Measurements from ENCODE around the gene MAS1L.

MAS1L gene

DNA sequence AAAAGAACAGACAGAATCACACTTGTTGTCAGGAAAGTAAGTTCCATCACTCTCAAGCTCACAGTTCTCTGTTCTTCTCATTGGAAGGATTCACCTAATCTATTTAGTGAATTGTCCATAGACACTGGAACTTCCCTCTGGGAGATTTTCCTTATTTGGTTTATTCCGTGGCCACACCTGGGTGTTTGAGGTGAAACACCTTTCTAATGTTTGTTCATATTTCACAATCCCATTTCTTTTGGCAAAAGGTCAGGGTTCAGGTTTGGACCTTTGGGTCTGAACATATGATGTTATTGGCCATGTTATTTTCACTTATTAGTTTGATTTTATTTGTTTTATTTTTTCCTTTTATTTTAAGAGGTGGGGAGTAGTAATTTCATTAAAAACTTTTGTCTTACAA is 4.0 kb downstream of the MAS1L start:
- no peak overlapping the region for H3K27ac ChIP-seq
- TF ChIP-seq ZFX (IDR thresholded peaks at IDR 0.05; ENCODE audit: borderline replicate concordance), result no peak
- no peak for TF ChIP-seq CTCF (IDR thresholded peaks at IDR 0.05)

GRCh38 chr6:29483186-29483585 is 4.6 kb downstream of the MAS1L start:
- TF ChIP-seq ZFX (IDR thresholded peaks at IDR 0.05; ENCODE audit: borderline replicate concordance), result no peak
- no peak for TF ChIP-seq CTCF (IDR thresholded peaks at IDR 0.05)
- H3K27ac ChIP-seq, result no peak overlapping the region

DNA sequence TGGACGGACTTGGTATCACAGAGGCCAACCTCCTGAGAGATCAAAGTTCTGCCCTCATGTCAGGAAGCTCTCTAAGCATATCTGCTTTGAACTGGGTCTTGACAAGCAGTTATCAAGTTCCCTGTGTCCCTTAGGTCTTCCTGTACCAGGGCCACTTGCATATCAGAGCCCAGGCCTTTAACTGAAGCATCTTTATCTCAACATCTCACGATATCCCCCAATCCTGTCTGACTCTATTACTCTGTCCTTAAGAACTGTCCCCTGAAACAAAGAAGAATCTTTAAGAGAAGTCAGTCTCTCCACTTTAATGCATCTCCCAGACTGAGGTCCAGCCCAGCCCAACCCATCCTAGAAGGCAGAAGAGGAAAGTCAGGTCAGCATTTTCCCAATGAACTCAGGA is 8.2 kb downstream of the MAS1L start:
- TF ChIP-seq CTCF (IDR thresholded peaks at IDR 0.05) (no peak), ZFX (IDR thresholded peaks at IDR 0.05; ENCODE audit: borderline replicate concordance) (no peak)

DNA sequence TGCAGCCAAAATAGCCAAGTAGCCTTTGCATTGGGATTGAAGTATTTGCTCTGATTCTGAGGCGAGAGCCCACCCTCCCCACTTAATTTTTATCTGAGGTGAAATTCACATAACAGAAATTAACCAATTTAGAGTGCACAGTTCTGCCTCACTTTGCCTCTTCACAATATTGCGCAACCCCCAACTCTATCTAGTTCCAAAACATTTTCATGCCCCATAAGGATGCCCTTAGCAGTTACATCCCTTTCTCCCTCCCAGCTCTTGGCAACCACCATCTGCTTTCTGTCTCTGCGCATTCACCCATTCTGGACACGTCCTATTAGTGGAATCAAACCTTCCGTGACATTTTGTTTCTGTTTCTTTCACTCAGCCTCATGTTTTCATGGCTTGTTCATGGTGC is 9.0 kb downstream of the MAS1L start:
- TF ChIP-seq CTCF (IDR thresholded peaks at IDR 0.05), result no peak
- no peak for TF ChIP-seq ZFX (IDR thresholded peaks at IDR 0.05; ENCODE audit: borderline replicate concordance)
- no peak overlapping the region for H3K27ac ChIP-seq

More for the DNA sequence above, 8.2 kb downstream of the MAS1L start:
- no peak overlapping the region for H3K27ac ChIP-seq

DNA sequence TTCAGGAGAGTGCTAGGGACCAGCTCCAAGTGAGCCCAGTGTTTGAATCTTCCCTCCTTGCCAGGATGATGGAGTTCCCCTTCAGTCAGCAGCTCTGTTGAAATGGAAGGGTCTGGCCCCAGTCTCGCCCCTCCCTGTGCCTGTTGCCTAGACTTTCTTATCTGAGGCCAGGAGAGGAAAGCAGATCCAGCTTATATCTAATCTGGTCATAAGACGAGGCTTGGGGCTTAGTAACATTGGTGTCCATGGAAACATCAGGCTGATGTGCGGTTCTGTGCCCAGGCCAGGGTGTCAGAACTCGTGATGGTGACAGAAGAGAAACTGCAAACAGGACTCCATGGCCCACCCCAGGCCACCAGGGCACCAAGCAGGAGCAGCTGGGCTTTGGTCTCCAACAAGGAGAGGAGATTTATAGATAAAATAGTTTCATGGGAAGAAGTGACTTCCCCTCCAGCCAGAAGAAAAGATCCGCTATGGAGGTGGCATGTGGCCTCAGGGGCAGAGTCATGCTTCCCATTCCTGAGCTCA is 9.8 kb downstream of the MAS1L start:
- TF ChIP-seq ZFX (IDR thresholded peaks at IDR 0.05; ENCODE audit: borderline replicate concordance) (no peak), CTCF (IDR thresholded peaks at IDR 0.05) (no peak)
- no peak overlapping the region for H3K27ac ChIP-seq

DNA sequence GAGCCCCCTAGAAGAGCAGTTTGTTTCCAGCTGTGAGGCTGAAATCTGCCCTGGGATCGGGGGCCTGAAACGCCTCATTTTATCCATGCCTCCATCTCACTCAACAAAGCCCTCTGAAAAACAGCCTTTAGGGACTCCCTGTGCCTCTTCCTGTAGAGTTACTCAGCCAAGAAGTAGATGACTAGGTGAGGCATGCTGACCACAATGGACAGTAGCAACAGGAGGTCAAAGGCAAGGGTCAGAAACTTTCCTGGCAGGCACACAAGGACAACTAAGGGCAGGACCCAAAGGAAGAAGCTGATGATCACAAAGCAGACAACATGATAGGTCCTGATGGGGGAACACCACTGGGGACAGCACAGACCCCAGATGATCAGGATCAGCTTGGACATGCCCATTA is 12.8 kb downstream of the MAS1L start:
- no peak for TF ChIP-seq CTCF (IDR thresholded peaks at IDR 0.05)
- no peak for TF ChIP-seq ZFX (IDR thresholded peaks at IDR 0.05; ENCODE audit: borderline replicate concordance)

GRCh38 chr6:29466241-29466640 is 21.5 kb downstream of the MAS1L start:
- no peak for TF ChIP-seq ZFX (IDR thresholded peaks at IDR 0.05; ENCODE audit: borderline replicate concordance)

More for the DNA sequence above, 12.8 kb downstream of the MAS1L start:
- no peak overlapping the region for H3K27ac ChIP-seq

DNA sequence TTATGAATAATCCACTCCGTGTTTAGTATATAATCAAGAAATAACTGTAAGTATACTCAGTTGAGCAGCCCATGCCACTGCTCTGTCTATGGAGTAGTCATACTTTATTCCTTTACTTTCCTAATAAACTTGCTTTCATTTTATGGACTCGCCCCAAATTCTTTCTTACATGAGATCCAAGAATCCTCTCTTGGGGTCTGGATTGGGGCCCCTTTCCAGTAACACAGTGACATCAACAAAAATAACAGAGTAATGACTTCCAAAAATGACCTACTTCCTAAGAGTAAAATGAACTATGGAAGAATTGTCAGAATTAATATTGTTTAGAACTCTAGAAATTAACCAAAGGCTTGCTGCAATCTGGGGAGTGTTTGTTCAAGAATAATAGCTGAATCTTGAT is 22.0 kb downstream of the MAS1L start:
- no peak overlapping the region for H3K27ac ChIP-seq
- TF ChIP-seq CTCF (IDR thresholded peaks at IDR 0.05), result no peak
- no peak for TF ChIP-seq ZFX (IDR thresholded peaks at IDR 0.05; ENCODE audit: borderline replicate concordance)

More at GRCh38 chr6:29466241-29466640, 21.5 kb downstream of the MAS1L start:
- H3K27ac ChIP-seq, result no peak overlapping the region
